Neutrophil (primary cell): Measurements from ENCODE around the gene MINDY3.

ENCODE experiments used
- H3K27ac ChIP-seq: fragments of 200-600 bp; sonication (generic); 2 replicates; pipeline ENCODE4 v1.5.1; 2016; ENCODE audit warnings: mild to moderate bottlenecking, moderate library complexity
- H3K27me3 ChIP-seq: fragments of 200-600 bp; sonication (generic); 2 replicates; pipeline ENCODE4 v1.6.0; 2016; ENCODE audit warnings: mild to moderate bottlenecking
- H3K36me3 ChIP-seq: fragments of 200-600 bp; sonication (generic); 2 replicates; pipeline ENCODE4 v1.5.1; 2017
- H3K4me1 ChIP-seq, 2 experiments: fragments of 200-600 bp in 1 of 2; sonication (generic) in 1 of 2; 1 replicate in 1 of 2; 2 replicates in 1 of 2; pipeline versions ENCODE4 v1.5.1 to v1.6.1; 2013 to 2016; ENCODE audit warnings: low read depth in 1 of 2, low read length in 1 of 2, mild to moderate bottlenecking in 1 of 2, moderate library complexity in 1 of 2; ENCODE audit not compliant: control insufficient read depth in 1 of 2, insufficient read depth in 1 of 2
- H3K4me3 ChIP-seq, 2 experiments: fragments of 200-600 bp in 1 of 2; sonication (generic) in 1 of 2; 1 replicate in 1 of 2; 2 replicates in 1 of 2; pipeline ENCODE4 v1.5.1; 2013 to 2016; ENCODE audit warnings: low read depth in 1 of 2, low read length in 1 of 2, mild to moderate bottlenecking in 1 of 2, moderate library complexity in 1 of 2
- H3K9me3 ChIP-seq: fragments of 200-600 bp; sonication (generic); 2 replicates; pipeline ENCODE4 v1.5.1; 2016
- TF ChIP-seq, protein P1 (sequence below): fragments of 200-600 bp; sonication (generic); IDR thresholded peaks from 2 replicates; pipeline ENCODE4 v1.5.1; 2016; ENCODE audit warnings: antibody characterized with exemption

MINDY3 gene

DNA sequence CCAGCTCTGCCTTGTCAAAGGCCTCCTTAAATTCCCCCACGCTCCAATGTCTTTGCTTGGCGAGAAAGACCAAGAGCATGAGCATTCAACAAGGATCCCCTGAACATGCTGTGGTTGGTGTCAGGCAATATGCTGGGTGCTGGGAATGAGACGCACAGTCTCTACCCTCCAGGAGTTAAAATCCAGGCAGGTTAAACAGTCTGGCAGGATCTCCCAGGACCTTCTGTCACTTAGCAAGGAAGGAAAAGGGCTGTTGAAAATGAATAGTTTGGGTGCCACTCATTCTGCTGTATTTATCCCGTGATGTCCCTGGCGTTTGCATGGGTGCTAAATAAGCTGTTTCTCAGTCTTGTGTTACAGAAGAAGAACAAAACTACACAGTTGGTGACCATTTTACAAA lies 118.7 kb downstream of the MINDY3 start:
- no peaks in the 10 kb centered on the region for H3K4me1 ChIP-seq
- H3K27ac ChIP-seq = no peak overlapping the region
- no peaks in the 10 kb centered on the region for H3K9me3 ChIP-seq
- no peak overlapping the region for H3K4me3 ChIP-seq
- TF ChIP-seq, protein P1, sequence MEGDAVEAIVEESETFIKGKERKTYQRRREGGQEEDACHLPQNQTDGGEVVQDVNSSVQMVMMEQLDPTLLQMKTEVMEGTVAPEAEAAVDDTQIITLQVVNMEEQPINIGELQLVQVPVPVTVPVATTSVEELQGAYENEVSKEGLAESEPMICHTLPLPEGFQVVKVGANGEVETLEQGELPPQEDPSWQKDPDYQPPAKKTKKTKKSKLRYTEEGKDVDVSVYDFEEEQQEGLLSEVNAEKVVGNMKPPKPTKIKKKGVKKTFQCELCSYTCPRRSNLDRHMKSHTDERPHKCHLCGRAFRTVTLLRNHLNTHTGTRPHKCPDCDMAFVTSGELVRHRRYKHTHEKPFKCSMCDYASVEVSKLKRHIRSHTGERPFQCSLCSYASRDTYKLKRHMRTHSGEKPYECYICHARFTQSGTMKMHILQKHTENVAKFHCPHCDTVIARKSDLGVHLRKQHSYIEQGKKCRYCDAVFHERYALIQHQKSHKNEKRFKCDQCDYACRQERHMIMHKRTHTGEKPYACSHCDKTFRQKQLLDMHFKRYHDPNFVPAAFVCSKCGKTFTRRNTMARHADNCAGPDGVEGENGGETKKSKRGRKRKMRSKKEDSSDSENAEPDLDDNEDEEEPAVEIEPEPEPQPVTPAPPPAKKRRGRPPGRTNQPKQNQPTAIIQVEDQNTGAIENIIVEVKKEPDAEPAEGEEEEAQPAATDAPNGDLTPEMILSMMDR = no peak
- peaks cover 19% of the 10 kb centered on the region for H3K27me3 ChIP-seq
- no peaks in the 10 kb centered on the region for H3K36me3 ChIP-seq

DNA sequence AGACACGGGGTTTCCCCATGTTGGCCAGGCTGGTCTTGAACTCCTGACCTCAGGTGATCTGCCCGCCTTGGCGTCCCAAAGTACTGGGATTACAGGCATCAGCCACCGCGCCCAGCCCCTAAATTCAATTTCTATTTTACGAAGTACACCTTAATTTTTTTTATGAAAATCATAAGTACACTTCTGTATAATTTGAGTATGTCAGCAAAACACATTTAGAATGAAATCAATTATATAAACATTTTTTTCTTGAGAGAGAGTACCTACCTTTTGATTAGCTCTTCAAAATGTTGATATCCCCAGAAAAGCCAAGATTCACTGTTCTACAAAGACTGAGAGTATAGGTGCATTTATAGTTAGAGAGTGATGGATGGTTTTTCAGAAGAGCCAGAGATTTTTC lies 120.0 kb downstream of the MINDY3 start:
- Histone ChIP-seq H3K27me3 (peaks cover 16% of the 10 kb centered on the region), H3K36me3 (no peaks in the 10 kb centered on the region), H3K27ac (no peak overlapping the region), H3K4me1 (no peaks in the 10 kb centered on the region), H3K9me3 (no peaks in the 10 kb centered on the region), H3K4me3 (no peak overlapping the region)
- TF ChIP-seq, protein P1 = no peak

DNA sequence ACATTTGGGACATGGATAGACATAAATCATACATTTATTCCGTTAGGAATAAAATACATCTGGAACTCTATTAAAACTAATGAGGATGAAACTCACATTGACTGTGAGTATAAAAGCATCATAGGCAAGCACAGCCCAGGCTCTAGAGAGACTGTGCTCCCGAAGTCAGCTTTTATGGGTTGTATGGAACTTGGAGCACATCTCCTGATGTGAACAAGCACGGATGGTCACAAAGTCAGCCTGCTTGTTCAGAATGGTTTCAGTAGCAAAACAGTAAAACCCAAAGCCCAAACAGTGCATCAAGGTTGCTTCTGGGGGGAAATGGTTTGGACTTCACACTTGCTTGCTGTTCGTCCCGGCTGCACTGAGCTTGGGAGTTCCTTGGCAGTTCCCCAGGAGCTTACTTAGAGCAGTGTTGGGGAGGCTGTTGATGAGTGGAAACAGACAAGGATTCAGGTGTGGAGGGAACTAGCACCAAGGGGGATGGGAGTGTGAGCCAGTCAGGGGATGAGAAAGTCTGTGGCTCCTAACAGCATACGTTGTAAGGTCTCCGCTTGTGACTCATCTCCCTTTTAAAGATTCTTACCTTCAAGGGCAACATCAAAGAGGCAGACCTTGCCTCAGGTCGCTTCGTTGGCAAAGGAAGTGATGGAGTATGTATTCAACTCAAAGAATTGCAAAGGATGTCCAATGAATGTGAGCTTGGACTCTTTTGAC lies 120.9 kb downstream of the MINDY3 start:
- no peaks in the 10 kb centered on the region for H3K4me1 ChIP-seq
- TF ChIP-seq, protein P1 = no peak
- no peak overlapping the region for H3K4me3 ChIP-seq
- no peak overlapping the region for H3K27ac ChIP-seq
- peaks cover 14% of the 10 kb centered on the region for H3K27me3 ChIP-seq
- no peaks in the 10 kb centered on the region for H3K36me3 ChIP-seq
- no peaks in the 10 kb centered on the region for H3K9me3 ChIP-seq

DNA sequence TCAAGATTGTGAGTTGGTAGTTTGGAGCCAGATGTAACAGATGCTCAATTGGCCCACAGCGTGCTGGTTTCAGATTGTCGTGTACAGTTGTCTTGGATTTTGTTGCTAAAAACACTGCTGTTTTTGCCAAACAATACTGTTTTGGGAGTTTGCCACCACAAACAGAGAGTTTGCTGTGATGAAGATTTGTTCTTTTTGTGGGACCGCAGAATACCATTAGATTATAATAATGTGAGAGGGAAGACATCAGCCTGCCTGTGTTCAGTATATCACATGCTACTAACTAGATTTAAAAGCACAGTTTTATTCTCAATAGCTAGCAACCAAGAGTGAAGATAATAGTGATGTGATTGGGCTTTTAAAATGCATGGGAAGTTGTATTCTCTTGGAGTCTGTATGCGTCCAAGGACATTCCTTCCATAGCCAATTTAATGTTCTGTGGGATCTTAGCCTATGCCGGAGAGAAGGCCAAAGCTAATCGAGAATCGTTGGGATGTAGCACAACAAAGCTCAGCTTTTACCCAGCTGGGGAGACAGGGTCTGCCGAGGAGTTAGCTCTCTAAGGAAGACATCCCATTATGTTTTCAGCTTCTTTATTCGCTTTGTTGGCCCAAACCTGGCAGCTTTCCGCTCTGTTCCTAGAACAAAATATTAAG lies 121.9 kb downstream of the MINDY3 start:
- Histone ChIP-seq H3K27me3 (peaks cover 14% of the 10 kb centered on the region), H3K9me3 (no peaks in the 10 kb centered on the region), H3K4me1 (no peaks in the 10 kb centered on the region), H3K27ac (no peak overlapping the region), H3K36me3 (no peaks in the 10 kb centered on the region), H3K4me3 (no peak overlapping the region)
- TF ChIP-seq, protein P1 = no peak

DNA sequence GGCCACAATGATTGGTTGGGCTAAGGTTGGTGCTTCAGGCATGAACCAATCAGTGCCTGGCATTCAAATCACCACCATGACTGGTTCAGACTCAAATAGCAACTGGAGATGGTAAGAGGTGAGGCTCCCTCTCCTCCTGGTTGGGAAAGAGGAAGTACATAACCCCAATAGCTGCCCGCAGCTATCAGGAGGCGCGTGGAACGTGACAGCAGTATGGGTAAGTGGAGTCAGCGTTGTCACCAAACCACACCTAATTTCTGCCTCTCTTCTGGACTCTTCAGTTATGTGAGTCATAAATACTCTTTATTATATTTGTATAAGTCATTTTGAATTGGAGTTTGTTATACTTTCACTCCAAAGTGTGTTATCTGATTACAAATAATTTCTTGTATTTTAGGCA lies 122.7 kb downstream of the MINDY3 start:
- Histone ChIP-seq H3K9me3 (no peaks in the 10 kb centered on the region), H3K36me3 (no peaks in the 10 kb centered on the region), H3K27ac (no peak overlapping the region), H3K4me3 (no peak overlapping the region), H3K27me3 (peaks cover 21% of the 10 kb centered on the region), H3K4me1 (no peaks in the 10 kb centered on the region)
- TF ChIP-seq, protein P1 = no peak
